Astrocyte (in vitro differentiated cells and primary cell): Measurements from ENCODE around the gene NUP54. TPM values are rescaled to one million over a fixed set of nuclear protein-coding genes. Genes with fewer than 3 reads are reported as not detected.

Experiments
- DNase-seq: peaks from one replicate; pipeline ENCODE4 v3.0.0-alpha.2; 2010; ENCODE audit warnings: low read depth
- FAIRE-seq: peaks from 2 replicates; lab custom pipeline; 2011; peaks lifted over from hg19 to GRCh38; lab: Jason Lieb, UNC
- H2AFZ ChIP-seq: 2 replicates; pipeline ENCODE4 v1.6.0; 2012; ENCODE audit warnings: low read depth, low read length, inconsistent platforms
- H3K27ac ChIP-seq: 2 replicates; pipeline ENCODE4 v1.5.1; 2011; ENCODE audit warnings: low read depth, low read length, inconsistent platforms
- H3K27me3 ChIP-seq: 2 replicates; pipeline ENCODE4 v1.6.0; 2011; ENCODE audit warnings: low read length, inconsistent platforms; ENCODE audit not compliant: insufficient read depth
- H3K36me3 ChIP-seq: 2 replicates; pipeline ENCODE4 v1.5.1; 2011; ENCODE audit warnings: low read length, inconsistent platforms; ENCODE audit not compliant: insufficient read depth
- H3K4me1 ChIP-seq: 2 replicates; pipeline ENCODE4 v1.5.1; 2011; ENCODE audit warnings: low read length, inconsistent platforms; ENCODE audit not compliant: insufficient read depth
- H3K4me2 ChIP-seq: 2 replicates; pipeline ENCODE4 v1.6.0; 2012; ENCODE audit warnings: low read length, inconsistent platforms
- H3K4me3 ChIP-seq: 2 replicates; pipeline ENCODE4 v1.5.1; 2011; ENCODE audit warnings: low read depth, mild to moderate bottlenecking, low read length, inconsistent platforms; ENCODE audit not compliant: insufficient read depth
- H3K79me2 ChIP-seq: 2 replicates; pipeline ENCODE4 v1.6.0; 2012; ENCODE audit warnings: mild to moderate bottlenecking, low read length, inconsistent platforms; ENCODE audit not compliant: insufficient read depth
- H3K9ac ChIP-seq: 2 replicates; pipeline ENCODE4 v1.6.0; 2012; ENCODE audit warnings: mild to moderate bottlenecking, low read length, inconsistent platforms
- H3K9me3 ChIP-seq: 2 replicates; pipeline ENCODE4 v1.5.1; 2012; ENCODE audit warnings: low read depth, mild to moderate bottlenecking, low read length, inconsistent platforms; ENCODE audit not compliant: insufficient read depth
- H4K20me1 ChIP-seq: 2 replicates; pipeline ENCODE4 v1.6.0; 2012; ENCODE audit warnings: low read length, inconsistent platforms; ENCODE audit not compliant: insufficient read depth
- H3K27ac Mint-ChIP-seq: one replicate; pipeline ENCODE4 v1.8.0; 2021; ENCODE audit warnings: mild to moderate bottlenecking, mixed read lengths; ENCODE audit not compliant: unreplicated experiment
- H3K27me3 Mint-ChIP-seq: one replicate; pipeline ENCODE4 v1.8.0; 2021; ENCODE audit warnings: low read depth, mixed read lengths; ENCODE audit not compliant: unreplicated experiment
- H3K36me3 Mint-ChIP-seq: one replicate; pipeline ENCODE4 v1.8.0; 2021; ENCODE audit warnings: low read depth, mixed read lengths; ENCODE audit not compliant: unreplicated experiment
- H3K4me1 Mint-ChIP-seq: one replicate; pipeline ENCODE4 v1.8.0; 2021; ENCODE audit warnings: low read depth, mixed read lengths; ENCODE audit not compliant: unreplicated experiment
- H3K4me3 Mint-ChIP-seq: one replicate; pipeline ENCODE4 v1.8.0; 2021; ENCODE audit warnings: mild to moderate bottlenecking, moderate library complexity, mixed read lengths; ENCODE audit not compliant: unreplicated experiment
- H3K9me3 Mint-ChIP-seq: one replicate; pipeline ENCODE4 v1.8.0; 2021; ENCODE audit warnings: mild to moderate bottlenecking, mixed read lengths; ENCODE audit not compliant: unreplicated experiment
- EZH2 ChIP-seq: IDR thresholded peaks from 2 replicates; pipeline ENCODE4 v1.6.1; 2012; ENCODE audit warnings: mild to moderate bottlenecking, low read length, inconsistent platforms; ENCODE audit not compliant: insufficient read depth
- total RNA-seq: library from RNA; stranded (reverse); gene quantifications from 2 replicates; pipeline ENCODE4 v1.2.1, GENCODE V29; 2021
- TF ChIP-seq, protein P1 (sequence below): IDR thresholded peaks from 2 replicates; pipeline ENCODE4 v1.5.1; 2011; ENCODE audit warnings: low read depth, mild to moderate bottlenecking, inconsistent platforms, low read length, moderate library complexity; ENCODE audit not compliant: insufficient read depth

The NUP54 gene
- total RNA-seq, 1 donor from 2014 or later = 34.2 TPM

- H3K27ac ChIP-seq = no peak overlapping the region
- H3K4me3 Mint-ChIP-seq = no peak overlapping the region
- H3K9ac ChIP-seq = no peak overlapping the region
- H3K27me3 Mint-ChIP-seq = no peaks in the 10 kb centered on the region
- H3K27me3 ChIP-seq = no peaks in the 10 kb centered on the region
- no peak overlapping the region for H3K4me2 ChIP-seq
- H3K9me3 ChIP-seq = no peaks in the 10 kb centered on the region
- no peaks in the 10 kb centered on the region for H3K4me1 Mint-ChIP-seq
- H3K27ac Mint-ChIP-seq = no peak overlapping the region
- H3K4me1 ChIP-seq = no peaks in the 10 kb centered on the region
- H3K4me3 ChIP-seq = no peak overlapping the region
- peaks cover 24% of the 10 kb centered on the region for H3K36me3 Mint-ChIP-seq
- TF ChIP-seq EZH2 = no peak
- TF ChIP-seq, protein P1, sequence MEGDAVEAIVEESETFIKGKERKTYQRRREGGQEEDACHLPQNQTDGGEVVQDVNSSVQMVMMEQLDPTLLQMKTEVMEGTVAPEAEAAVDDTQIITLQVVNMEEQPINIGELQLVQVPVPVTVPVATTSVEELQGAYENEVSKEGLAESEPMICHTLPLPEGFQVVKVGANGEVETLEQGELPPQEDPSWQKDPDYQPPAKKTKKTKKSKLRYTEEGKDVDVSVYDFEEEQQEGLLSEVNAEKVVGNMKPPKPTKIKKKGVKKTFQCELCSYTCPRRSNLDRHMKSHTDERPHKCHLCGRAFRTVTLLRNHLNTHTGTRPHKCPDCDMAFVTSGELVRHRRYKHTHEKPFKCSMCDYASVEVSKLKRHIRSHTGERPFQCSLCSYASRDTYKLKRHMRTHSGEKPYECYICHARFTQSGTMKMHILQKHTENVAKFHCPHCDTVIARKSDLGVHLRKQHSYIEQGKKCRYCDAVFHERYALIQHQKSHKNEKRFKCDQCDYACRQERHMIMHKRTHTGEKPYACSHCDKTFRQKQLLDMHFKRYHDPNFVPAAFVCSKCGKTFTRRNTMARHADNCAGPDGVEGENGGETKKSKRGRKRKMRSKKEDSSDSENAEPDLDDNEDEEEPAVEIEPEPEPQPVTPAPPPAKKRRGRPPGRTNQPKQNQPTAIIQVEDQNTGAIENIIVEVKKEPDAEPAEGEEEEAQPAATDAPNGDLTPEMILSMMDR = no peak
- H4K20me1 ChIP-seq = no peaks in the 10 kb centered on the region
- H3K79me2 ChIP-seq = no peaks in the 10 kb centered on the region
- DNase-seq (no peak), FAIRE-seq (no peak)
- H3K9me3 Mint-ChIP-seq = no peaks in the 10 kb centered on the region
- peaks cover 14% of the 10 kb centered on the region for H3K36me3 ChIP-seq
- no peak overlapping the region for H2AFZ ChIP-seq
These were observed 12.2 kb upstream of the NUP54 start for GRCh38 chr4:76160355-76160754.

- no peaks in the 10 kb centered on the region for H3K27me3 Mint-ChIP-seq
- Histone ChIP-seq H3K4me2 (no peak overlapping the region), H3K9ac (no peak overlapping the region), H3K9me3 (no peaks in the 10 kb centered on the region), H3K4me1 (no peaks in the 10 kb centered on the region), H3K36me3 (peaks cover 5% of the 10 kb centered on the region), H3K27me3 (no peaks in the 10 kb centered on the region), H4K20me1 (no peaks in the 10 kb centered on the region), H3K4me3 (no peak overlapping the region), H3K79me2 (no peaks in the 10 kb centered on the region), H2AFZ (no peak overlapping the region), H3K27ac (no peak overlapping the region)
- FAIRE-seq = no peak
- H3K36me3 Mint-ChIP-seq = peaks cover 13% of the 10 kb centered on the region
- peaks cover 3% of the 10 kb centered on the region for H3K9me3 Mint-ChIP-seq
- TF ChIP-seq, protein P1 = no peak
- no peak for TF ChIP-seq EZH2
- no peaks in the 10 kb centered on the region for H3K4me1 Mint-ChIP-seq
- H3K4me3 Mint-ChIP-seq = no peak overlapping the region
- H3K27ac Mint-ChIP-seq = no peak overlapping the region
- DNase-seq = no peak
These were observed 8.4 kb upstream of the NUP54 start for GRCh38 chr4:76156635-76157034.

DNA sequence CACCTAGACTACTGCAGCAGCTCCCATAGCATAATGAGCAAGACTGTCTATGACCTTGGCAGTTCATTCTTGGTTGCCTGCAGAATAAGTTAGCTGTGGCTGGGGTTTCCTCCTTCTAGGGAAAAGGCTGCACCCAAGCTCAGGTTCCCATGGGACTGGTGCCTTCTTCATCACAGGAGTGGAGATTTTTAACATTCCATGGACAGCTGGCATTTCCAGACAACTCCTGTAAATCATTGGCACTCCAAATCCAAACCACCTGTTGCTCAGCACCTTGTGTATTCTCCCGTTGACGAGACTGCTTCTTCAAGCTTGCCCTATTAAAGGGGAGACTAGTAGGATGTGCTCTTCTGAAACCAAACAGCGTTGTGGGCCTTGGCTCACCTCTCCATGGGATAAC, 7.8 kb upstream of the NUP54 start:
- no peaks in the 10 kb centered on the region for H3K9me3 ChIP-seq
- Mint-ChIP-seq H3K36me3 (peaks cover 9% of the 10 kb centered on the region), H3K27me3 (no peaks in the 10 kb centered on the region), H3K27ac (no peak overlapping the region), H3K4me1 (no peaks in the 10 kb centered on the region), H3K9me3 (peaks cover 3% of the 10 kb centered on the region), H3K4me3 (no peak overlapping the region)
- no peak overlapping the region for H2AFZ ChIP-seq
- H3K4me2 ChIP-seq = no peak overlapping the region
- no peak for DNase-seq
- no peak for FAIRE-seq
- no peak overlapping the region for H3K9ac ChIP-seq
- H3K27ac ChIP-seq = no peak overlapping the region
- no peak overlapping the region for H3K4me3 ChIP-seq
- no peaks in the 10 kb centered on the region for H4K20me1 ChIP-seq
- H3K79me2 ChIP-seq = no peaks in the 10 kb centered on the region
- TF ChIP-seq, protein P1 = no peak
- no peaks in the 10 kb centered on the region for H3K4me1 ChIP-seq
- no peaks in the 10 kb centered on the region for H3K27me3 ChIP-seq
- H3K36me3 ChIP-seq = no peaks in the 10 kb centered on the region
